HS-27A (cell line): ENCODE measurements around the gene OSBPL8.
"Not testable (repeated sequence)": the region's sequence is repeated elsewhere in the genome, so short reads cannot be mapped to it uniquely, and the experiment has no call there.

Source experiments
- DNase-seq: peaks from one replicate; pipeline ENCODE4 v3.0.0-alpha.2; 2012; ENCODE audit warnings: low read depth, missing footprints

The OSBPL8 gene

GRCh38 chr12:76348079-76348901 is 211.3 kb downstream of the OSBPL8 start, which contains the start of gene BBS10:
TSS of gene BBS10 (minus strand) at chr12:76348415. CDS start at chr12:76348358, 57 bp downstream.
- DNase-seq, result peak; percentile 75

- DNase-seq, result no peak
Observed at GRCh38 chr12:76346798-76347420, 212.7 kb downstream of the OSBPL8 start.

- no peak for DNase-seq
Observed at GRCh38 chr12:76346236-76346635, 213.3 kb downstream of the OSBPL8 start.

- no peak for DNase-seq
Observed at GRCh38 chr12:76345569-76345968, 214.0 kb downstream of the OSBPL8 start.

GRCh38 chr12:76341436-76342030 is 218.0 kb downstream of the OSBPL8 start:
- no peak for DNase-seq

GRCh38 chr12:76340680-76341435 is 218.7 kb downstream of the OSBPL8 start:
- no peak for DNase-seq

- DNase-seq, result peak; percentile 77
Observed at GRCh38 chr12:76337583-76337982, 222.0 kb downstream of the OSBPL8 start.

- no peak for DNase-seq
Observed at GRCh38 chr12:76332606-76333005, 227.0 kb downstream of the OSBPL8 start.

- no peak for DNase-seq
Observed at GRCh38 chr12:76329606-76330005, 230.0 kb downstream of the OSBPL8 start.

- peak; percentile 91 for DNase-seq
Observed at GRCh38 chr12:76329159-76329558, 230.4 kb downstream of the OSBPL8 start.

- not testable (repeated sequence) for DNase-seq
Observed at GRCh38 chr12:76319595-76320319, 239.8 kb downstream of the OSBPL8 start.

- DNase-seq, result no peak
Observed at GRCh38 chr12:76318773-76319594, 240.6 kb downstream of the OSBPL8 start.

- no peak for DNase-seq
Observed at GRCh38 chr12:76317976-76318375, 241.6 kb downstream of the OSBPL8 start.

- DNase-seq, result no peak
Observed at GRCh38 chr12:76316468-76316867, 243.1 kb downstream of the OSBPL8 start.

- no peak for DNase-seq
Observed at GRCh38 chr12:76313299-76313698, 246.3 kb downstream of the OSBPL8 start.

- no peak for DNase-seq
Observed at GRCh38 chr12:76312315-76312714, 247.3 kb downstream of the OSBPL8 start.

- DNase-seq, result no peak
Observed at GRCh38 chr12:76311796-76312195, 247.8 kb downstream of the OSBPL8 start.

- DNase-seq, result no peak
Observed at GRCh38 chr12:76310110-76310509, 249.5 kb downstream of the OSBPL8 start.

GRCh38 chr12:76308866-76309265 is 250.7 kb downstream of the OSBPL8 start:
- no peak for DNase-seq

GRCh38 chr12:76307083-76307482 is 252.5 kb downstream of the OSBPL8 start:
- DNase-seq, result no peak

- no peak for DNase-seq
Observed at GRCh38 chr12:76303989-76304460, 255.5 kb downstream of the OSBPL8 start.
